Right renal pelvis (tissue), 4 donors: ENCODE results near the gene EEF1AKMT4. TPM values are rescaled to one million over a fixed set of nuclear protein-coding genes. Genes with fewer than 3 reads are reported as not detected.
A peak's percentile ranks its signal among the peaks of the same experiment; 100 is the strongest.

Experiments used
- DNase-seq, 4 donors: peaks; one replicate each; pipeline ENCODE4 v3.0.0-alpha.2; 2013; ENCODE audit warnings: low read depth in 4 of 4, low spot score in 3 of 4, missing footprints in 1 of 4
- polyA plus RNA-seq, 4 donors: library from polyadenylated mRNA; unstranded; fragments of 120-200 nt; gene quantifications; one replicate each; pipeline ENCODE4 v1.2.1, GENCODE V29; 2013; ENCODE audit not compliant: insufficient read length in 4 of 4

EEF1AKMT4 gene
- polyA plus RNA-seq, 4 donors, result 2.8 to 3.4 (median 3.1) TPM

- DNase-seq, result no peak
Measured at GRCh38 chr3:184235381-184236032, 14.0 kb upstream of the EEF1AKMT4 start.

- no peak for DNase-seq
Measured at GRCh38 chr3:184236033-184236410, 13.4 kb upstream of the EEF1AKMT4 start.

- DNase-seq, result no peak
Measured at GRCh38 chr3:184236636-184237035, 12.8 kb upstream of the EEF1AKMT4 start.

GRCh38 chr3:184237211-184237610 lies 12.3 kb upstream of the EEF1AKMT4 start:
- DNase-seq, result no peak

GRCh38 chr3:184237807-184238206 lies 11.7 kb upstream of the EEF1AKMT4 start:
- no peak for DNase-seq

GRCh38 chr3:184238246-184238818 lies 11.1 kb upstream of the EEF1AKMT4 start:
- DNase-seq, result no peak

- DNase-seq, result no peak
Measured at GRCh38 chr3:184239221-184239620, 10.3 kb upstream of the EEF1AKMT4 start.

GRCh38 chr3:184239708-184240107 lies 9.8 kb upstream of the EEF1AKMT4 start:
- DNase-seq, result no peak

- no peak for DNase-seq
Measured at GRCh38 chr3:184240384-184241140, 8.9 kb upstream of the EEF1AKMT4 start.

- DNase-seq, result no peak
Measured at GRCh38 chr3:184241141-184241446, 8.4 kb upstream of the EEF1AKMT4 start.

GRCh38 chr3:184241447-184242296 lies 7.8 kb upstream of the EEF1AKMT4 start:
- no peak for DNase-seq

- no peak for DNase-seq
Measured at GRCh38 chr3:184242297-184242685, 7.2 kb upstream of the EEF1AKMT4 start.

- DNase-seq, result peak; percentile 73 to 85 (median 75)
Measured at GRCh38 chr3:184248454-184249411, 739 bp upstream of the EEF1AKMT4 start, which contains the start of gene ALG3. Gene ALG3 (minus strand): TSS chr3:184248962. CDS start chr3:184248940, 22 bp downstream.

GRCh38 chr3:184250167-184250828 lies 826 bp downstream of the EEF1AKMT4 start:
- peak in 3 of 4 donors; percentile 59 to 73 (median 72) for DNase-seq

- no peak for DNase-seq
Measured at GRCh38 chr3:184255291-184256039, 6.0 kb downstream of the EEF1AKMT4 start.

GRCh38 chr3:184257083-184257915 lies 7.8 kb downstream of the EEF1AKMT4 start:
- no peak for DNase-seq

GRCh38 chr3:184258926-184259325 lies 9.5 kb downstream of the EEF1AKMT4 start:
- no peak for DNase-seq

GRCh38 chr3:184259396-184259877 lies 10.0 kb downstream of the EEF1AKMT4 start:
- DNase-seq, result no peak
